SK-N-SH treated with all-trans-retinoic acid at 6 μM for 48 hours (cell line): ENCODE measurements around the gene ASB10.

ENCODE experiments used
- ARNTL ChIP-seq: fragments of 450-650 bp; formaldehyde crosslinking; IDR thresholded peaks from 2 replicates; pipeline ENCODE4 v1.5.0; 2020; ENCODE audit warnings: low read depth, mild to moderate bottlenecking, moderate library complexity, borderline replicate concordance
- ESRRG ChIP-seq: fragments of 250-450 bp; sonication (Bioruptor Pico); IDR thresholded peaks from 2 replicates; pipeline ENCODE4 v1.6.1; 2021; ENCODE audit warnings: mild to moderate bottlenecking
- PATZ1 ChIP-seq: fragments of 250-450 bp; sonication (Bioruptor Pico); IDR thresholded peaks from 2 replicates; pipeline ENCODE4 v1.8.0; 2020; ENCODE audit warnings: mild to moderate bottlenecking, moderate library complexity, borderline replicate concordance
- POU6F1 ChIP-seq: fragments of 250-450 bp; sonication (Bioruptor Pico); IDR thresholded peaks from 2 replicates; pipeline ENCODE4 v1.8.0; 2021; ENCODE audit warnings: low read depth, mild to moderate bottlenecking, moderate library complexity, borderline replicate concordance
- PPARA ChIP-seq: fragments of 250-450 bp; sonication (Bioruptor Pico); IDR thresholded peaks from 2 replicates; pipeline ENCODE4 v1.5.0; 2020; ENCODE audit warnings: mild to moderate bottlenecking, borderline replicate concordance
- RARB ChIP-seq: fragments of 250-450 bp; sonication (Bioruptor Pico); IDR thresholded peaks from 2 replicates; pipeline ENCODE4 v1.8.0; 2021; ENCODE audit warnings: mild to moderate bottlenecking, moderate library complexity
- TOX ChIP-seq: fragments of 250-450 bp; sonication (Bioruptor Pico); IDR thresholded peaks from 2 replicates; pipeline ENCODE4 v1.8.0; 2021; ENCODE audit warnings: mild to moderate bottlenecking, moderate library complexity, borderline replicate concordance
- TSHZ2 ChIP-seq: fragments of 250-450 bp; sonication (Bioruptor Pico); IDR thresholded peaks from 2 replicates; pipeline ENCODE4 v1.5.0; 2020; ENCODE audit warnings: mild to moderate bottlenecking, moderate library complexity
- ZC3H10 ChIP-seq: fragments of 250-450 bp; sonication (Bioruptor Pico); IDR thresholded peaks from 2 replicates; pipeline ENCODE4 v1.5.1; 2021; ENCODE audit warnings: mild to moderate bottlenecking, moderate library complexity
- ZFP30 ChIP-seq: fragments of 450-650 bp; formaldehyde crosslinking; IDR thresholded peaks from 2 replicates; pipeline ENCODE4 v1.5.0; 2022; ENCODE audit warnings: mild to moderate bottlenecking, moderate library complexity
- ZNF70 ChIP-seq: fragments of 450-650 bp; formaldehyde crosslinking; IDR thresholded peaks from 2 replicates; pipeline ENCODE4 v1.5.0; 2020; ENCODE audit warnings: mild to moderate bottlenecking, moderate library complexity
- ZNF8 ChIP-seq: fragments of 450-650 bp; formaldehyde crosslinking; IDR thresholded peaks from 2 replicates; pipeline ENCODE4 v1.5.0; 2020; ENCODE audit warnings: mild to moderate bottlenecking, moderate library complexity
- TF ChIP-seq, protein P1 (sequence below): fragments of 250-450 bp; sonication (Bioruptor Pico); IDR thresholded peaks from 2 replicates; pipeline ENCODE4 v1.5.1; 2020; ENCODE audit warnings: low read depth, mild to moderate bottlenecking, moderate library complexity

DNA sequence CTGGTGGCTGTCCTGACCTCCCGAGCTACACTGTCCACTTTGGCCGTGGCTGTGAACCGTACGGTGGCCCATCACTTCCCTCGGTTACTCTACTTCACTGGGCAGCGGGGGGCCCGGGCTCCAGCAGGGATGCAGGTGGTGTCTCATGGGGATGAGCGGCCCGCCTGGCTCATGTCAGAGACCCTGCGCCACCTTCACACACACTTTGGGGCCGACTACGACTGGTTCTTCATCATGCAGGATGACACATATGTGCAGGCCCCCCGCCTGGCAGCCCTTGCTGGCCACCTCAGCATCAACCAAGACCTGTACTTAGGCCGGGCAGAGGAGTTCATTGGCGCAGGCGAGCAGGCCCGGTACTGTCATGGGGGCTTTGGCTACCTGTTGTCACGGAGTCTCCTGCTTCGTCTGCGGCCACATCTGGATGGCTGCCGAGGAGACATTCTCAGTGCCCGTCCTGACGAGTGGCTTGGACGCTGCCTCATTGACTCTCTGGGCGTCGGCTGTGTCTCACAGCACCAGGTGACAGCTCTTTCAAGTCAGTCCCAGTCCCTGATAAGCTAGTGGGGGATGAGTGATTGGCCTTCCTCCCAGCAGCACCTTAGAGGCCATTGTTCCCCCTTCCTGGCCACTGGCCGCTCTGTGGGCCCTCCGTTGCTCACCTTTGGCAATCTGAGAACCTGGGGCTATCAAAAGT, 48.2 kb upstream of the ASB10 start:
- TF ChIP-seq ESRRG (no peak), ZFP30 (CRISPR knock-in tag) (no peak), ZNF8 (CRISPR knock-in tag) (no peak), PATZ1 (CRISPR knock-in tag) (no peak), RARB (CRISPR knock-in tag) (no peak), ARNTL (CRISPR knock-in tag) (no peak), POU6F1 (no peak), TSHZ2 (CRISPR knock-in tag) (no peak), ZC3H10 (CRISPR knock-in tag) (no peak), TOX (no peak), PPARA (CRISPR knock-in tag) (no peak), ZNF70 (CRISPR knock-in tag) (no peak)
- TF ChIP-seq, protein P1, sequence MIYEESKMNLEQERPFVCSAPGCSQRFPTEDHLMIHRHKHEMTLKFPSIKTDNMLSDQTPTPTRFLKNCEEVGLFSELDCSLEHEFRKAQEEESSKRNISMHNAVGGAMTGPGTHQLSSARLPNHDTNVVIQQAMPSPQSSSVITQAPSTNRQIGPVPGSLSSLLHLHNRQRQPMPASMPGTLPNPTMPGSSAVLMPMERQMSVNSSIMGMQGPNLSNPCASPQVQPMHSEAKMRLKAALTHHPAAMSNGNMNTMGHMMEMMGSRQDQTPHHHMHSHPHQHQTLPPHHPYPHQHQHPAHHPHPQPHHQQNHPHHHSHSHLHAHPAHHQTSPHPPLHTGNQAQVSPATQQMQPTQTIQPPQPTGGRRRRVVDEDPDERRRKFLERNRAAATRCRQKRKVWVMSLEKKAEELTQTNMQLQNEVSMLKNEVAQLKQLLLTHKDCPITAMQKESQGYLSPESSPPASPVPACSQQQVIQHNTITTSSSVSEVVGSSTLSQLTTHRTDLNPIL (CRISPR knock-in tag): no peak
